Activated CD4-positive, alpha-beta T cell treated with anti-CD3 and anti-CD28 coated beads for 36 hours (primary cell): Measurements from ENCODE around the gene ST6GALNAC6. TPM values are rescaled to one million over a fixed set of nuclear protein-coding genes. Genes with fewer than 3 reads are reported as not detected.

Experiments used
- ATAC-seq: fragments of 200-7000 bp; cut with Tn5 transposase; one replicate; pipeline ENCODE4 v1.10.0; 2021; ENCODE audit warnings: mild to moderate bottlenecking, moderate library complexity
- CTCF ChIA-PET: fragments of 350-600 bp; sonication (Branson Sonifier 250); formaldehyde crosslinking; loops from one replicate; lab custom pipeline; 2021; ENCODE audit warnings: antibody characterized with exemption; lab: Charles Lee
- POLR2A ChIA-PET: fragments of 350-600 bp; sonication (Branson Sonifier 250); formaldehyde crosslinking; loops from one replicate; lab custom pipeline; 2021; ENCODE audit warnings: antibody characterized with exemption, inconsistent platforms; lab: Charles Lee
- DNase-seq: peaks from one replicate; pipeline ENCODE4 v3.0.0-alpha.2; 2020
- H3K27ac Mint-ChIP-seq: one replicate; pipeline ENCODE4 v1.8.0; 2021; ENCODE audit warnings: mixed read lengths
- H3K27me3 Mint-ChIP-seq: one replicate; pipeline ENCODE4 v1.8.0; 2021; ENCODE audit warnings: mixed read lengths
- H3K36me3 Mint-ChIP-seq: one replicate; pipeline ENCODE4 v1.8.0; 2021; ENCODE audit warnings: low read depth, mixed read lengths
- H3K4me1 Mint-ChIP-seq: one replicate; pipeline ENCODE4 v1.8.0; 2021; ENCODE audit warnings: mixed read lengths
- H3K4me3 Mint-ChIP-seq: one replicate; pipeline ENCODE4 v1.8.0; 2021; ENCODE audit warnings: mild to moderate bottlenecking, moderate library complexity, mixed read lengths
- H3K9me3 Mint-ChIP-seq: one replicate; pipeline ENCODE4 v1.8.0; 2021; ENCODE audit warnings: low read depth, mixed read lengths
- intact Hi-C, 2 experiments: fragments of 100-400 bp; cut with DNase I in 1 of 2; cut with micrococcal nuclease in 1 of 2; formaldehyde crosslinking; loops; one replicate each; pipeline versions ENCODE4 v1.14.2 to v1.15.1; 2022 to 2024; cut with DNase I, micrococcal nuclease
- total RNA-seq, 2 experiments: library from RNA; stranded (reverse); gene quantifications; one replicate each; pipeline ENCODE4 v1.2.3, GENCODE V29; 2021

ST6GALNAC6 gene
- total RNA-seq, 2 experiments from 2014 or later: 46.3 to 63.3 TPM

- ChIA-PET CTCF (interaction anchor here (0.6 to 5.7 kb wide), 28 partner anchors 8 to 175 kb away, joined by 3 to 126 read pairs (median 4); partner anchors contain the start of gene PIP5KL1), POLR2A (no interaction called here)
- intact Hi-C loops: loop anchor here (1.0 to 5.0 kb wide), 6 partner anchors 28 to 175 kb away; partner anchors contain the start of gene EEIG1 (in 1 of the 2)
- Mint-ChIP-seq H3K9me3 (no peaks in the 10 kb centered on the region), H3K4me1 (peaks cover 27% of the 10 kb centered on the region), H3K27ac (peak overlapping the region; percentile 48), H3K27me3 (no peaks in the 10 kb centered on the region), H3K4me3 (no peak overlapping the region), H3K36me3 (peaks cover 35% of the 10 kb centered on the region)
- DNase-seq (peak; percentile 74), ATAC-seq (peak; percentile 27)
Observed at GRCh38 chr9:127942216-127943010, 43.0 kb upstream of the ST6GALNAC6 start.

GRCh38 chr9:127941961-127942215 lies 42.5 kb upstream of the ST6GALNAC6 start:
- Mint-ChIP-seq H3K36me3 (peaks cover 37% of the 10 kb centered on the region), H3K4me1 (peaks cover 31% of the 10 kb centered on the region), H3K27me3 (no peaks in the 10 kb centered on the region), H3K4me3 (no peak overlapping the region), H3K9me3 (no peaks in the 10 kb centered on the region), H3K27ac (peak overlapping the region; percentile 6)
- ATAC-seq (no peak), DNase-seq (no peak)
- POLR2A ChIA-PET: no interaction called here
- intact Hi-C loops: loop anchor here (5.0 kb wide), 2 partner anchors 150 to 160 kb away; no protein-coding TSS in a partner anchor
- CTCF ChIA-PET: interaction anchor here (0.7 to 5.7 kb wide), 19 partner anchors 12 to 176 kb away, joined by 3 to 126 read pairs (median 5); no protein-coding TSS in a partner anchor

- CTCF ChIA-PET: interaction anchor here (0.7 to 5.7 kb wide), 21 partner anchors 8 to 176 kb away, joined by 3 to 126 read pairs (median 4); no protein-coding TSS in a partner anchor
- intact Hi-C loops: loop anchor here (5.0 kb wide), 2 partner anchors 151 to 161 kb away; no protein-coding TSS in a partner anchor
- H3K4me1 Mint-ChIP-seq: peaks cover 36% of the 10 kb centered on the region
- no peak overlapping the region for H3K4me3 Mint-ChIP-seq
- DNase-seq: no peak
- H3K9me3 Mint-ChIP-seq: no peaks in the 10 kb centered on the region
- POLR2A ChIA-PET: no interaction called here
- peak overlapping the region; percentile 6 for H3K27ac Mint-ChIP-seq
- ATAC-seq: no peak
- H3K36me3 Mint-ChIP-seq: peaks cover 38% of the 10 kb centered on the region
- H3K27me3 Mint-ChIP-seq: no peaks in the 10 kb centered on the region
Observed at GRCh38 chr9:127941062-127941960, 41.9 kb upstream of the ST6GALNAC6 start.

GRCh38 chr9:127940593-127940992 lies 41.2 kb upstream of the ST6GALNAC6 start:
- Mint-ChIP-seq H3K36me3 (peaks cover 42% of the 10 kb centered on the region), H3K9me3 (no peaks in the 10 kb centered on the region), H3K27me3 (no peaks in the 10 kb centered on the region), H3K4me3 (no peak overlapping the region), H3K27ac (peak overlapping the region; percentile 26), H3K4me1 (peaks cover 44% of the 10 kb centered on the region)
- no peak for DNase-seq
- POLR2A ChIA-PET: no interaction called here
- CTCF ChIA-PET: interaction anchor here (0.7 to 5.7 kb wide), 9 partner anchors 9 to 177 kb away, joined by 3 to 126 read pairs (median 5); no protein-coding TSS in a partner anchor
- intact Hi-C loops: loop anchor here (5.0 kb wide), 2 partner anchors 152 to 162 kb away; no protein-coding TSS in a partner anchor
- no peak for ATAC-seq

GRCh38 chr9:127938298-127938690 lies 38.9 kb upstream of the ST6GALNAC6 start:
- peaks cover 34% of the 10 kb centered on the region for H3K36me3 Mint-ChIP-seq
- ATAC-seq: no peak
- no peaks in the 10 kb centered on the region for H3K27me3 Mint-ChIP-seq
- ChIA-PET POLR2A (no interaction called here), CTCF (no interaction called here)
- peaks cover 39% of the 10 kb centered on the region for H3K4me1 Mint-ChIP-seq
- DNase-seq: no peak
- no peaks in the 10 kb centered on the region for H3K9me3 Mint-ChIP-seq
- intact Hi-C loops: loop anchor here (1.0 to 5.0 kb wide), 2 partner anchors 34 to 222 kb away; partner anchors contain the start of gene BBLN (in 1 of the 2)
- peak overlapping the region; percentile 94 for H3K4me3 Mint-ChIP-seq
- peak overlapping the region; percentile 64 for H3K27ac Mint-ChIP-seq

- H3K4me1 Mint-ChIP-seq: peaks cover 34% of the 10 kb centered on the region
- intact Hi-C loops: loop anchor here (1.0 to 5.0 kb wide), 4 partner anchors 35 to 223 kb away; partner anchors contain the start of genes BBLN (in 1 of the 2) and NAIF1 (in 1 of the 2)
- ChIA-PET CTCF (interaction anchor here (0.7 kb wide), 1 partner anchor 52 kb away, joined by 3 read pairs; no protein-coding TSS in a partner anchor), POLR2A (no interaction called here)
- H3K9me3 Mint-ChIP-seq: no peaks in the 10 kb centered on the region
- peaks cover 33% of the 10 kb centered on the region for H3K36me3 Mint-ChIP-seq
- no peaks in the 10 kb centered on the region for H3K27me3 Mint-ChIP-seq
- peak; percentile 93 for DNase-seq
- H3K27ac Mint-ChIP-seq: peak within 1 kb of the TSS; percentile 93
- H3K4me3 Mint-ChIP-seq: peak within 1 kb of the TSS; percentile 94
- ATAC-seq: peak; percentile 92
Observed at GRCh38 chr9:127937388-127938297, 38.2 kb upstream of the ST6GALNAC6 start, which contains the start of gene DPM2. DPM2 (minus strand) TSS chr9:127937854; CDS start chr9:127937820, 34 bp downstream.

GRCh38 chr9:127937056-127937387 lies 37.6 kb upstream of the ST6GALNAC6 start:
- intact Hi-C loops: loop anchor here (2.0 to 5.0 kb wide), 3 partner anchors 35 to 192 kb away; partner anchors contain the start of gene NAIF1 (in 1 of the 2)
- Mint-ChIP-seq H3K9me3 (no peaks in the 10 kb centered on the region), H3K27ac (peak overlapping the region; percentile 93), H3K4me3 (peak overlapping the region; percentile 94), H3K27me3 (no peaks in the 10 kb centered on the region), H3K36me3 (peaks cover 28% of the 10 kb centered on the region), H3K4me1 (peaks cover 34% of the 10 kb centered on the region)
- no peak for DNase-seq
- CTCF ChIA-PET: interaction anchor here (0.7 kb wide), 1 partner anchor 51 kb away, joined by 3 read pairs; no protein-coding TSS in a partner anchor
- POLR2A ChIA-PET: no interaction called here
- no peak for ATAC-seq

GRCh38 chr9:127936347-127936852 lies 37.0 kb upstream of the ST6GALNAC6 start:
- Mint-ChIP-seq H3K4me1 (peaks cover 37% of the 10 kb centered on the region), H3K27me3 (no peaks in the 10 kb centered on the region), H3K9me3 (no peaks in the 10 kb centered on the region), H3K27ac (peak overlapping the region; percentile 93), H3K4me3 (peak overlapping the region; percentile 94), H3K36me3 (peaks cover 27% of the 10 kb centered on the region)
- ATAC-seq (no peak), DNase-seq (no peak)
- ChIA-PET CTCF (interaction anchor here (0.6 kb wide), 1 partner anchor 39 kb away, joined by 3 read pairs; no protein-coding TSS in a partner anchor), POLR2A (no interaction called here)
- intact Hi-C loops: loop anchor here (2.0 to 5.0 kb wide), 3 partner anchors 36 to 192 kb away; partner anchors contain the start of gene NAIF1 (in 1 of the 2)

GRCh38 chr9:127935765-127936221 lies 36.4 kb upstream of the ST6GALNAC6 start:
- peak; percentile 68 for DNase-seq
- intact Hi-C loops: loop anchor here (2.0 to 5.0 kb wide), 3 partner anchors 37 to 193 kb away; partner anchors contain the start of gene NAIF1 (in 1 of the 2)
- ChIA-PET CTCF (interaction anchor here (0.6 kb wide), 1 partner anchor 40 kb away, joined by 3 read pairs; no protein-coding TSS in a partner anchor), POLR2A (interaction anchor here (0.7 kb wide), 1 partner anchor 513 kb away, joined by 4 read pairs; no protein-coding TSS in a partner anchor)
- H3K27me3 Mint-ChIP-seq: no peaks in the 10 kb centered on the region
- H3K9me3 Mint-ChIP-seq: no peaks in the 10 kb centered on the region
- peak overlapping the region; percentile 93 for H3K27ac Mint-ChIP-seq
- peaks cover 24% of the 10 kb centered on the region for H3K36me3 Mint-ChIP-seq
- peak overlapping the region; percentile 94 for H3K4me3 Mint-ChIP-seq
- H3K4me1 Mint-ChIP-seq: peaks cover 43% of the 10 kb centered on the region
- peak; percentile 29 for ATAC-seq
